Fibroblast of the aortic adventitia (primary cell): Measurements from ENCODE around the gene ASTL. TPM values are rescaled to one million over a fixed set of nuclear protein-coding genes. Genes with fewer than 3 reads are reported as not detected.

Source experiments
- DNase-seq: peaks from one replicate; pipeline ENCODE4 v3.0.0-alpha.2; 2010; ENCODE audit warnings: low read depth
- H3K4me3 ChIP-seq: 2 replicates; pipeline ENCODE4 v1.5.1; 2011; ENCODE audit warnings: low read depth, mild to moderate bottlenecking, control low read depth, low read length, moderate library complexity
- total RNA-seq: library from RNA; depleted of rRNA; stranded (reverse); fragments of >200 nt; gene quantifications from 2 replicates; pipeline ENCODE4 v1.2.3, GENCODE V29; 2012; ENCODE audit warnings: low replicate concordance
- TF ChIP-seq, protein P1 (sequence below): IDR thresholded peaks from 2 replicates; pipeline ENCODE4 v1.5.1; 2011; ENCODE audit warnings: mild to moderate bottlenecking, low read length, control low read depth, inconsistent platforms; ENCODE audit not compliant: insufficient read depth

The ASTL gene
- total RNA-seq, 1 donor = not detected

- H3K4me3 ChIP-seq = no peak overlapping the region
- no peak for DNase-seq
- TF ChIP-seq, protein P1, sequence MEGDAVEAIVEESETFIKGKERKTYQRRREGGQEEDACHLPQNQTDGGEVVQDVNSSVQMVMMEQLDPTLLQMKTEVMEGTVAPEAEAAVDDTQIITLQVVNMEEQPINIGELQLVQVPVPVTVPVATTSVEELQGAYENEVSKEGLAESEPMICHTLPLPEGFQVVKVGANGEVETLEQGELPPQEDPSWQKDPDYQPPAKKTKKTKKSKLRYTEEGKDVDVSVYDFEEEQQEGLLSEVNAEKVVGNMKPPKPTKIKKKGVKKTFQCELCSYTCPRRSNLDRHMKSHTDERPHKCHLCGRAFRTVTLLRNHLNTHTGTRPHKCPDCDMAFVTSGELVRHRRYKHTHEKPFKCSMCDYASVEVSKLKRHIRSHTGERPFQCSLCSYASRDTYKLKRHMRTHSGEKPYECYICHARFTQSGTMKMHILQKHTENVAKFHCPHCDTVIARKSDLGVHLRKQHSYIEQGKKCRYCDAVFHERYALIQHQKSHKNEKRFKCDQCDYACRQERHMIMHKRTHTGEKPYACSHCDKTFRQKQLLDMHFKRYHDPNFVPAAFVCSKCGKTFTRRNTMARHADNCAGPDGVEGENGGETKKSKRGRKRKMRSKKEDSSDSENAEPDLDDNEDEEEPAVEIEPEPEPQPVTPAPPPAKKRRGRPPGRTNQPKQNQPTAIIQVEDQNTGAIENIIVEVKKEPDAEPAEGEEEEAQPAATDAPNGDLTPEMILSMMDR = no peak
Observed at GRCh38 chr2:96113951-96114350, 24.4 kb downstream of the ASTL start.

- DNase-seq = no peak
- no peak overlapping the region for H3K4me3 ChIP-seq
- TF ChIP-seq, protein P1 = no peak
Observed at GRCh38 chr2:96113367-96113677, 25.0 kb downstream of the ASTL start.

- TF ChIP-seq, protein P1 = no peak
- DNase-seq = no peak
- no peak overlapping the region for H3K4me3 ChIP-seq
Observed at GRCh38 chr2:96112501-96113366, 25.6 kb downstream of the ASTL start.

DNA sequence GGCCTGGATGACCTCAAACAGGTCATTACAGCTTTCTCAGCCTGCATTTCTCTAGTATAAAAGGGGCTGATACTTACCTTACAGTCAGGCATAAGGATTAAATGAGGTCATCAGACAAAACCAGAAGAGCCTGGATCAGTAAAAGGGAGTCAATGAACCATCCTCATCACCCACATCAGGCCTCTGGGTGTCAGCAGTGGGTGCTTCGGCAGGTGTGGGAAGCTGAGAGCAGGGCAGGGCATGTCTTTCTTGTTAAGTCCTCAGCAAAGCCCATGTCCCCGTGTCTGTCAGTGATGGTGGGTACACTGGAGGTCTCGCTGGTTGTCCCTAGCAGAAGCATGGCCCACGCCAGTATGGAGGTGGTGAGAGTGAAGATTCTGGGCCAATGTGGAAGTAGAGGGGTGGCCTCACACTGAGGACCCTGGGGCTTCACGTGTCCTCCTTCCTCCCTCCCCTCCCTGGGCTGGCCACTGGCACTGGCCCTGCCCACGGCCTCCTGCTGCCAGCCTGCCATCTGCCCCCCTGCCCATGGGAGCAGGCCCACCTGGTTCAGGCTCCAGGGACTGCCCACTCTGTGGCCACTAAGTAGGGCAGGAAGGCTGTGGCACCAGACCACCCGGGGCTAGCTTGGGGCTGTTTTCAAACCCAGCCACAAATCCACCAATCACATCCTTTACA lies 26.3 kb downstream of the ASTL start:
- no peak for DNase-seq
- TF ChIP-seq, protein P1 = no peak
- H3K4me3 ChIP-seq = no peak overlapping the region

- no peak for DNase-seq
- TF ChIP-seq, protein P1 = no peak
- no peak overlapping the region for H3K4me3 ChIP-seq
Observed at GRCh38 chr2:96111257-96111640, 27.1 kb downstream of the ASTL start.

DNA sequence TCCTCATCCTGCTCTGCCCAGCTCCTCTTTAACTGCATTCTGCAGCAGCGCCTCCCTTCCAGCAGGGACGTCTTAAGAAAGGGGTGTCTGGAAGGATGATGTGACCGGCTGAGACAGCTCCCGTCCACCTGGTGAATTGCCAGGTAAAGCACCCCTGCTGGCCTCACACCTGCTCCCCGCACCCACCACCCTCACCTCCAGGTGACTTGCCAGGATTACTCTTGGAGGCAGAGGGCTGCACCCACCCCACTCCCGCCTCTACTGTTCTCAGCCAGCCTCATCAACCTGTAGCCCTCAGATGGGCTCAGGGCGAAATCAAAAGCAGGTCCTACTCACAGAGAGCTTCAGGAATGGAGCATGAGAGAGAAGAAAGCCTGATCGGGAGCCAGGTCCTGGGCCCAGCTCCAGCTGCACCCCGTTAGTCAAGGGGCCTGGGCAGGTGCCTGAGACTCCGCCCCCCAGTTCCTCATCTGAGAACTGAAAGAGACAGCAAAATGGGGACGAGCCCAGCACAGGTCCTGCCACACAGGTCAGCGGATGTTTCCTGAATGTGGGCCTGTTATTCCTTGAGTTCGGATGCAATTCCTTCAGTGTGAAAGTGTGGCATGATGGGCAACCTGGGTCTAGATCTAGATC lies 27.6 kb downstream of the ASTL start:
- no peak overlapping the region for H3K4me3 ChIP-seq
- TF ChIP-seq, protein P1 = no peak
- DNase-seq = no peak
